HG03175 (cell line): Measurements from ENCODE around the gene TENM4.
"Not testable (repeated sequence)": the region's sequence is repeated elsewhere in the genome, so short reads cannot be mapped to it uniquely, and the experiment has no call there.

Experiments
- ATAC-seq: cut with Tn5 transposase; IDR thresholded peaks from one replicate; pipeline ENCODE4 v1.9.1; 2021; ENCODE audit warnings: mild to moderate bottlenecking, moderate library complexity; ENCODE audit not compliant: unreplicated experiment

TENM4 gene

GRCh38 chr11:78879094-78879980 lies 561.5 kb downstream of the TENM4 start:
- not testable (repeated sequence) for ATAC-seq

GRCh38 chr11:78878631-78879030 lies 562.2 kb downstream of the TENM4 start:
- ATAC-seq = no peak

- ATAC-seq = no peak
These were observed 564.2 kb downstream of the TENM4 start for GRCh38 chr11:78876676-78877075.

- ATAC-seq = no peak
These were observed 570.2 kb downstream of the TENM4 start for GRCh38 chr11:78870655-78871054.

GRCh38 chr11:78869293-78869692 lies 571.5 kb downstream of the TENM4 start:
- no peak for ATAC-seq

- no peak for ATAC-seq
These were observed 572.3 kb downstream of the TENM4 start for GRCh38 chr11:78868563-78868962.

- no peak for ATAC-seq
These were observed 580.0 kb downstream of the TENM4 start for GRCh38 chr11:78860720-78861422.

- ATAC-seq = no peak
These were observed 583.1 kb downstream of the TENM4 start for GRCh38 chr11:78857688-78858087.

- no peak for ATAC-seq
These were observed 584.6 kb downstream of the TENM4 start for GRCh38 chr11:78856211-78856610.

- no peak for ATAC-seq
These were observed 585.7 kb downstream of the TENM4 start for GRCh38 chr11:78855116-78855515.

- no peak for ATAC-seq
These were observed 587.3 kb downstream of the TENM4 start for GRCh38 chr11:78853521-78853920.

- ATAC-seq = no peak
These were observed 588.8 kb downstream of the TENM4 start for GRCh38 chr11:78851878-78852586.

- no peak for ATAC-seq
These were observed 590.8 kb downstream of the TENM4 start for GRCh38 chr11:78850078-78850477.

- ATAC-seq = no peak
These were observed 594.6 kb downstream of the TENM4 start for GRCh38 chr11:78846269-78846668.

- ATAC-seq = no peak
These were observed 595.3 kb downstream of the TENM4 start for GRCh38 chr11:78845496-78845895.

- ATAC-seq = no peak
These were observed 599.3 kb downstream of the TENM4 start for GRCh38 chr11:78841456-78842060.

GRCh38 chr11:78840623-78841022 lies 600.2 kb downstream of the TENM4 start:
- ATAC-seq = no peak

- ATAC-seq = no peak
These were observed 600.6 kb downstream of the TENM4 start for GRCh38 chr11:78840200-78840599.

GRCh38 chr11:78838417-78838816 lies 602.4 kb downstream of the TENM4 start:
- no peak for ATAC-seq

- ATAC-seq = no peak
These were observed 605.2 kb downstream of the TENM4 start for GRCh38 chr11:78835646-78836045.

GRCh38 chr11:78834886-78835285 lies 605.9 kb downstream of the TENM4 start:
- ATAC-seq = no peak
